Measurements from ENCODE around the gene EME2.

GRCh38 chr16:1731603-1732002 is 41.0 kb upstream of the EME2 start:
- TF ChIP-seq CTCF (conservative IDR thresholded peaks at IDR 0.05; ENCODE audit: low read depth, low read length) (no peak), EZH2 (IDR thresholded peaks at IDR 0.05; ENCODE audit: borderline replicate concordance, low read depth, low read length, poor library complexity, severe bottlenecking) (no peak)

Measured in A673 (cell line).